ENCODE data around the gene CRMP1. TPM values are rescaled to one million over a fixed set of nuclear protein-coding genes. Genes with fewer than 3 reads are reported as not detected.

CRMP1 gene
- total and polyA plus RNA-seq, 9 donors: 6.9 to 34.9 (median 24.0) TPM

DNA sequence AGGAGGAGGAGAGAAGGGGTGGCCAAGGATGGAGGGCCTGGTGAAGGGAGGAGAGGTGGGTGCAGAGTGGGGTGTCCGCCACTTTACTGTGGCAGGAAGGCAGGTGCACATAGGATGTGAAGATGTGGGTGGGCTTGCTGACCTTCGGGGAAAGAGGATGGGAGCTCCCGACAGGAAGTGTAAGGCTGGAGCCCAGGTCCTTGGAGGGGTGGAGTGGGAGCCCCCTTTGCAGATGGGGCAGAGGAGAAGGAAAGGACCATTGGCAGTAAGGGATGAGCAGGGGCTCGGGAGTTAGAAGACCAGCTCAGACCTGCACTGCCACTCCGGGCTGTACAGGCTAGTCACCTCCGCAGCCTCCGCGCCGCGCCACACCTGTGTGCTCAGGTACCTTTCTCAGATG is 92.4 kb downstream of the CRMP1 start:
- Histone ChIP-seq H3K27me3 (ENCODE audit: control insufficient read depth, insufficient read depth, low read length) (no peaks in the 10 kb centered on the region), H3K9me3 (replicated peaks; ENCODE audit: control insufficient read depth, low read depth, low read length) (no peaks in the 10 kb centered on the region), H3K4me3 (ENCODE audit: low read length) (no peak overlapping the region), H3K36me3 (ENCODE audit: control insufficient read depth, insufficient read depth, low read length) (peaks cover 80% of the 10 kb centered on the region), H3K4me1 (ENCODE audit: control insufficient read depth, insufficient read depth, low read length) (peaks cover 2% of the 10 kb centered on the region), H3K27ac (ENCODE audit: low read length) (no peak overlapping the region)
- 86% methylated on average over 3 of the region's 10 CpGs for WGBS (ENCODE audit: insufficient coverage)
- DNase-seq: no peak

GRCh38 chr4:5799406-5799805 is 93.5 kb downstream of the CRMP1 start:
- no peaks in the 10 kb centered on the region for H3K27me3 ChIP-seq (ENCODE audit: control insufficient read depth, insufficient read depth, low read length)
- no peaks in the 10 kb centered on the region for H3K9me3 ChIP-seq (replicated peaks; ENCODE audit: control insufficient read depth, low read depth, low read length)
- no peak for DNase-seq
- H3K27ac ChIP-seq (ENCODE audit: low read length): no peak overlapping the region
- peaks cover 76% of the 10 kb centered on the region for H3K36me3 ChIP-seq (ENCODE audit: control insufficient read depth, insufficient read depth, low read length)
- 90% methylated on average over 9 of the region's 11 CpGs for WGBS (ENCODE audit: insufficient coverage)
- H3K4me1 ChIP-seq (ENCODE audit: control insufficient read depth, insufficient read depth, low read length): peaks cover 2% of the 10 kb centered on the region
- H3K4me3 ChIP-seq (ENCODE audit: low read length): no peak overlapping the region

DNA sequence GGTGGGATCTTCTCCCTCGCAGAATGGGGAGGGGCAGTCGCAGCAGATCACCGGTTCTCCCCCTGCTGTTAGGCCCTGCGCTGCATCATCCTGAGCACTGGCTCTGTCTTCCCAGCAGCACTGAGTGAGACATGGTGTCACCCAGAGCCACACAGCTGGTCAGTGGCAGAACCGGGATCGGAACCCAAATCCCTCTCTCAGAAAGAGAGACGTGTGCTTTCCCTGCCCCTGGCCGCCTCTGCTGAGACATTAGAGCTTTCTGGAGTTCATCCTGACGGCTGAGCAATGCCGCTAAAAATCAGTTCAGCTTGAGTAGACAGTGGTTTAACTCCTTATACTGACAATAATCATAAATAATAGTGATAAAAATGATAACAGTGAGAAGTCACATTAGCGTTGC is 93.9 kb downstream of the CRMP1 start:
- Histone ChIP-seq H3K4me1 (ENCODE audit: control insufficient read depth, insufficient read depth, low read length) (peaks cover 2% of the 10 kb centered on the region), H3K27me3 (ENCODE audit: control insufficient read depth, insufficient read depth, low read length) (no peaks in the 10 kb centered on the region), H3K27ac (ENCODE audit: low read length) (no peak overlapping the region), H3K9me3 (replicated peaks; ENCODE audit: control insufficient read depth, low read depth, low read length) (no peaks in the 10 kb centered on the region), H3K4me3 (ENCODE audit: low read length) (no peak overlapping the region), H3K36me3 (ENCODE audit: control insufficient read depth, insufficient read depth, low read length) (peaks cover 73% of the 10 kb centered on the region)
- DNase-seq: no peak
- WGBS (ENCODE audit: insufficient coverage): 95% methylated on average over 6 of the region's 11 CpGs

- DNase-seq: peak; percentile 71
Observed at GRCh38 chr4:5798462-5798861, 94.4 kb downstream of the CRMP1 start.

GRCh38 chr4:5797866-5798265 is 95.0 kb downstream of the CRMP1 start:
- no peak overlapping the region for H3K27ac ChIP-seq (ENCODE audit: low read length)
- H3K27me3 ChIP-seq (ENCODE audit: control insufficient read depth, insufficient read depth, low read length): no peaks in the 10 kb centered on the region
- no peaks in the 10 kb centered on the region for H3K9me3 ChIP-seq (replicated peaks; ENCODE audit: control insufficient read depth, low read depth, low read length)
- H3K36me3 ChIP-seq (ENCODE audit: control insufficient read depth, insufficient read depth, low read length): peaks cover 68% of the 10 kb centered on the region
- no peak overlapping the region for H3K4me3 ChIP-seq (ENCODE audit: low read length)
- no peak for DNase-seq
- 93% methylated on average over 5 of the region's 6 CpGs for WGBS (ENCODE audit: insufficient coverage)
- H3K4me1 ChIP-seq (ENCODE audit: control insufficient read depth, insufficient read depth, low read length): peaks cover 2% of the 10 kb centered on the region

More at GRCh38 chr4:5798462-5798861, 94.4 kb downstream of the CRMP1 start:
- no peak overlapping the region for H3K4me3 ChIP-seq (ENCODE audit: low read length)
- H3K27ac ChIP-seq (ENCODE audit: low read length): no peak overlapping the region
- H3K27me3 ChIP-seq (ENCODE audit: control insufficient read depth, insufficient read depth, low read length): no peaks in the 10 kb centered on the region
- WGBS (ENCODE audit: insufficient coverage): 49% methylated on average over 11 of the region's 11 CpGs
- no peaks in the 10 kb centered on the region for H3K9me3 ChIP-seq (replicated peaks; ENCODE audit: control insufficient read depth, low read depth, low read length)
- H3K36me3 ChIP-seq (ENCODE audit: control insufficient read depth, insufficient read depth, low read length): peaks cover 72% of the 10 kb centered on the region
- peaks cover 2% of the 10 kb centered on the region for H3K4me1 ChIP-seq (ENCODE audit: control insufficient read depth, insufficient read depth, low read length)

GRCh38 chr4:5796976-5797375 is 95.9 kb downstream of the CRMP1 start:
- Histone ChIP-seq H3K27me3 (ENCODE audit: control insufficient read depth, insufficient read depth, low read length) (no peaks in the 10 kb centered on the region), H3K9me3 (replicated peaks; ENCODE audit: control insufficient read depth, low read depth, low read length) (no peaks in the 10 kb centered on the region), H3K27ac (ENCODE audit: low read length) (no peak overlapping the region), H3K4me3 (ENCODE audit: low read length) (no peak overlapping the region), H3K36me3 (ENCODE audit: control insufficient read depth, insufficient read depth, low read length) (peaks cover 59% of the 10 kb centered on the region), H3K4me1 (ENCODE audit: control insufficient read depth, insufficient read depth, low read length) (peaks cover 2% of the 10 kb centered on the region)
- no peak for DNase-seq
- 94% methylated on average over 16 of the region's 18 CpGs for WGBS (ENCODE audit: insufficient coverage)

- Histone ChIP-seq H3K4me1 (ENCODE audit: control insufficient read depth, insufficient read depth, low read length) (peaks cover 2% of the 10 kb centered on the region), H3K27ac (ENCODE audit: low read length) (no peak overlapping the region), H3K27me3 (ENCODE audit: control insufficient read depth, insufficient read depth, low read length) (no peaks in the 10 kb centered on the region), H3K4me3 (ENCODE audit: low read length) (no peak overlapping the region), H3K9me3 (replicated peaks; ENCODE audit: control insufficient read depth, low read depth, low read length) (no peaks in the 10 kb centered on the region), H3K36me3 (ENCODE audit: control insufficient read depth, insufficient read depth, low read length) (peaks cover 47% of the 10 kb centered on the region)
- WGBS (ENCODE audit: insufficient coverage): no CpG with 5 or more reads among the region's 5 CpGs
- no peak for DNase-seq
Observed at GRCh38 chr4:5795580-5795979, 97.3 kb downstream of the CRMP1 start.

GRCh38 chr4:5793514-5793913 is 99.4 kb downstream of the CRMP1 start:
- WGBS (ENCODE audit: insufficient coverage): 88% methylated on average over 10 of the region's 13 CpGs
- peaks cover 2% of the 10 kb centered on the region for H3K4me1 ChIP-seq (ENCODE audit: control insufficient read depth, insufficient read depth, low read length)
- H3K27me3 ChIP-seq (ENCODE audit: control insufficient read depth, insufficient read depth, low read length): no peaks in the 10 kb centered on the region
- no peaks in the 10 kb centered on the region for H3K9me3 ChIP-seq (replicated peaks; ENCODE audit: control insufficient read depth, low read depth, low read length)
- H3K4me3 ChIP-seq (ENCODE audit: low read length): no peak overlapping the region
- no peak for DNase-seq
- H3K27ac ChIP-seq (ENCODE audit: low read length): no peak overlapping the region
- peaks cover 47% of the 10 kb centered on the region for H3K36me3 ChIP-seq (ENCODE audit: control insufficient read depth, insufficient read depth, low read length)

DNA sequence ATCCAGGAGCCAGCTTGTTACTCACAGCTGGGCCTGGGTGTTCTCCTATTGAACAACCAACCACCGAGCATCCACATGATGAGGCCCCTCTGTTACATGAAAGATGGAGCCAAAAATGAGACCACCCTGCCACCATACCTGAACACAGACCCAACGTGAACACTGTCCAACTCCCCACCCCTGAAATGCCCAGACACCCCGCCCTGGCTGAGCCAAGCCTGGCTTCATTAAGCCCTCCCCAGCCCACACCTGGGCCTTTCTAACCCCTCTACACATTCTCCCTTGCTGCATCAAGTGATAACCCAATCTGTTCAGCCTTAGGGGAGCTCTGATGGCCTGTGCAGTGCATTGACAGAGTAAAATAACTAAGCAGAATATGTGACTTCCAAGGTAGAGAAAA is 101.2 kb downstream of the CRMP1 start:
- no peaks in the 10 kb centered on the region for H3K4me1 ChIP-seq (ENCODE audit: control insufficient read depth, insufficient read depth, low read length)
- peaks cover 47% of the 10 kb centered on the region for H3K36me3 ChIP-seq (ENCODE audit: control insufficient read depth, insufficient read depth, low read length)
- no peak overlapping the region for H3K4me3 ChIP-seq (ENCODE audit: low read length)
- no peak for DNase-seq
- 43% methylated on average over 1 of the region's 3 CpGs for WGBS (ENCODE audit: insufficient coverage)
- H3K27ac ChIP-seq (ENCODE audit: low read length): no peak overlapping the region
- H3K9me3 ChIP-seq (replicated peaks; ENCODE audit: control insufficient read depth, low read depth, low read length): no peaks in the 10 kb centered on the region
- H3K27me3 ChIP-seq (ENCODE audit: control insufficient read depth, insufficient read depth, low read length): no peaks in the 10 kb centered on the region

DNA sequence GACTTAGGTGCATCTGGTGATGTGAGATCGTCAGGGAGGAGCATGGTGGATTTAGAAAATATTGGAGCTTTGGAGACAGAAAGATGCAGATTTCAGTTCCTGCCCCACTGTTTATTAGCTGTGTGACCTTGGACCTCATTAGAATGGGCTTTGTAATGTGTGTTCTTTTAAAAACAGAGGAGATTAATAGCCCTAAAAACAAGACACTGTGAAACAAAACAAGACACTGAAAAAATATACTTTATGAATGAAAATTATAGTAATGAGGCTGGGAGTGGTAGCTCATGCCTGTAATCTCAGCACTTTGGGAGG is 102.4 kb downstream of the CRMP1 start:
- no peak overlapping the region for H3K4me3 ChIP-seq (ENCODE audit: low read length)
- no peak for DNase-seq
- H3K9me3 ChIP-seq (replicated peaks; ENCODE audit: control insufficient read depth, low read depth, low read length): no peaks in the 10 kb centered on the region
- H3K27ac ChIP-seq (ENCODE audit: low read length): no peak overlapping the region
- no peaks in the 10 kb centered on the region for H3K27me3 ChIP-seq (ENCODE audit: control insufficient read depth, insufficient read depth, low read length)
- 25% methylated on average over 1 of the region's 1 CpG for WGBS (ENCODE audit: insufficient coverage)
- peaks cover 43% of the 10 kb centered on the region for H3K36me3 ChIP-seq (ENCODE audit: control insufficient read depth, insufficient read depth, low read length)
- no peaks in the 10 kb centered on the region for H3K4me1 ChIP-seq (ENCODE audit: control insufficient read depth, insufficient read depth, low read length)

DNA sequence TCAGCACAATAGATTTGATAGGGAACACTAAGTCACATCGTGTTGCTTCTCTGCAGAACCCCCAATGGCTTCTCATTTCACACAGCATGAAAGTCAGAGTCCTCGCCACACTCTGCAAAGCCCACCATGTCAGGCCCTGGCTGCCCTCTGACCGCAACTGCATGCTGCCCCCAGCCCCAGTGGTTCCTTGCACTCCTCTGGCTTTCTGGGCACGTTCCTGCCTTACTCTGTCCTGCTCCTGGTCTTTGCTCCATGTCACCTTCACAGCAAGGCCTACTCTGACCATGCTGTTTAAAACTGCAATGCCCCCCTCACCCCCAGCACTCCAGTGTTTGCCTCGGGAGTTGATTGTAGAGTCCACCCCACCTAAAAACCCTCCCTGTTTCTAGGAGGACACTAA is 103.7 kb downstream of the CRMP1 start:
- Histone ChIP-seq H3K4me1 (ENCODE audit: control insufficient read depth, insufficient read depth, low read length) (no peaks in the 10 kb centered on the region), H3K27me3 (ENCODE audit: control insufficient read depth, insufficient read depth, low read length) (no peaks in the 10 kb centered on the region), H3K9me3 (replicated peaks; ENCODE audit: control insufficient read depth, low read depth, low read length) (no peaks in the 10 kb centered on the region), H3K36me3 (ENCODE audit: control insufficient read depth, insufficient read depth, low read length) (peaks cover 45% of the 10 kb centered on the region), H3K4me3 (ENCODE audit: low read length) (no peak overlapping the region), H3K27ac (ENCODE audit: low read length) (no peak overlapping the region)
- DNase-seq: no peak
- WGBS (ENCODE audit: insufficient coverage): 89% methylated on average over 5 of the region's 5 CpGs
